ENCODE data around the gene HMGA1.

HMGA1 gene

GRCh38 chr6:34225551-34225950, 11.1 kb upstream of the HMGA1 start:
- DNase-seq: no peak

GRCh38 chr6:34226066-34226465, 10.6 kb upstream of the HMGA1 start:
- DNase-seq: no peak

- no peak for DNase-seq
Measured at GRCh38 chr6:34226731-34227586, 9.7 kb upstream of the HMGA1 start.

GRCh38 chr6:34227761-34228421, 8.8 kb upstream of the HMGA1 start:
- no peak for DNase-seq

GRCh38 chr6:34229877-34230276, 6.8 kb upstream of the HMGA1 start:
- DNase-seq: no peak

GRCh38 chr6:34230653-34231371, 5.9 kb upstream of the HMGA1 start:
- no peak for DNase-seq

- DNase-seq: no peak
Measured at GRCh38 chr6:34231566-34232336, 4.9 kb upstream of the HMGA1 start.

GRCh38 chr6:34232901-34233300, 3.8 kb upstream of the HMGA1 start:
- DNase-seq: no peak

- no peak for DNase-seq
Measured at GRCh38 chr6:34233867-34234266, 2.8 kb upstream of the HMGA1 start.

GRCh38 chr6:34234667-34235306, 1.9 kb upstream of the HMGA1 start:
- no peak for DNase-seq

GRCh38 chr6:34235307-34236130, 1.2 kb upstream of the HMGA1 start:
- peak; percentile 76 for DNase-seq

- peak; percentile 67 for DNase-seq
Measured at GRCh38 chr6:34236131-34236442, 586 bp upstream of the HMGA1 start.

- no peak for DNase-seq
Measured at GRCh38 chr6:34237316-34237721, 646 bp downstream of the HMGA1 start.

GRCh38 chr6:34237722-34238584, 1.3 kb downstream of the HMGA1 start:
- peak; percentile 84 for DNase-seq

- no peak for DNase-seq
Measured at GRCh38 chr6:34238585-34239499, 2.2 kb downstream of the HMGA1 start.

GRCh38 chr6:34239500-34239825, 2.8 kb downstream of the HMGA1 start:
- DNase-seq: no peak

GRCh38 chr6:34239893-34240292, 3.2 kb downstream of the HMGA1 start:
- no peak for DNase-seq

GRCh38 chr6:34240329-34241248, 3.9 kb downstream of the HMGA1 start:
- DNase-seq: peak; percentile 24

All from stimulated activated CD8-positive, alpha-beta memory T cell treated with anti-CD3 and anti-CD28 coated beads, Interleukin-4, amount 100 ng/mL, for 48 hours (primary cell).